Panc1 (cell line): ENCODE data around the gene INO80D. TPM values are rescaled to one million over a fixed set of nuclear protein-coding genes. Genes with fewer than 3 reads are reported as not detected.
"Not testable (repeated sequence)": the region's sequence is repeated elsewhere in the genome, so short reads cannot be mapped to it uniquely, and the experiment has no call there.

Experiments
- ATAC-seq: fragments of 200-7000 bp; cut with Tn5 transposase; 2 replicates; pipeline ENCODE4 v1.9.1; 2020; ENCODE audit warnings: mild to moderate bottlenecking, moderate library complexity
- BruUV-seq: library from RNA; stranded (reverse); fragments of 400-500 nt; replicated peaks from 2 replicates; lab custom pipeline; 2021; lab: Mats Ljungman, UMichigan
- CTCF ChIA-PET: fragments of 300-600 bp; sonication (Branson Sonifier 250); formaldehyde crosslinking; loops from one replicate; lab custom pipeline; 2022; ENCODE audit warnings: antibody characterized with exemption; lab: Charles Lee
- POLR2A ChIA-PET: fragments of 300-600 bp; sonication (Branson Sonifier 250); formaldehyde crosslinking; loops from one replicate; lab custom pipeline; 2022; ENCODE audit warnings: antibody characterized with exemption; lab: Charles Lee
- DNase-seq: peaks from one replicate; pipeline ENCODE4 v3.0.0-alpha.2; 2010; ENCODE audit warnings: low read depth, low spot score
- H3K27ac ChIP-seq: 2 replicates; pipeline ENCODE4 v1.5.1; 2011; ENCODE audit warnings: mild to moderate bottlenecking, low read length, inconsistent platforms
- H3K27me3 ChIP-seq: fragments of 200-500 bp; sonication (Bioruptor generic); 2 replicates; pipeline ENCODE4 v1.6.0; 2014; ENCODE audit warnings: low read length, inconsistent platforms; ENCODE audit not compliant: control insufficient read depth, insufficient read depth
- H3K36me3 ChIP-seq: fragments of 200-500 bp; sonication (Bioruptor generic); 2 replicates; pipeline ENCODE4 v1.5.1; 2014; ENCODE audit warnings: inconsistent platforms, mild to moderate bottlenecking, low read length, moderate library complexity; ENCODE audit not compliant: control insufficient read depth, insufficient read depth
- H3K4me1 ChIP-seq: 2 replicates; pipeline ENCODE4 v1.5.1; 2011; ENCODE audit warnings: inconsistent platforms, mild to moderate bottlenecking, low read length, moderate library complexity; ENCODE audit not compliant: control insufficient read depth, insufficient read depth
- H3K4me3 ChIP-seq, 2 experiments: 2 replicates each; pipeline ENCODE4 v1.5.1; 2011 to 2012; ENCODE audit warnings: low read depth in 2 of 2, low read length in 2 of 2, mild to moderate bottlenecking in 2 of 2, inconsistent platforms in 1 of 2, moderate library complexity in 1 of 2
- H3K9me3 ChIP-seq: fragments of 200-500 bp; sonication (Bioruptor generic); 2 replicates; pipeline ENCODE4 v1.5.1; 2014; ENCODE audit warnings: low read depth, mild to moderate bottlenecking, inconsistent platforms, low read length, moderate library complexity; ENCODE audit not compliant: control insufficient read depth, insufficient read depth
- CTCF ChIP-seq: fragments of 450-650 bp; IDR thresholded peaks from 2 replicates; pipeline ENCODE4 v1.5.1; 2017; ENCODE audit warnings: mild to moderate bottlenecking
- POLR2AphosphoS5 ChIP-seq: IDR thresholded peaks from 2 replicates; pipeline ENCODE4 v1.6.1; 2012; ENCODE audit warnings: mild to moderate bottlenecking, low read depth, low read length, moderate library complexity
- REST ChIP-seq, 2 experiments: IDR thresholded peaks; 2 replicates each; pipeline ENCODE4 v1.6.1; 2011 to 2012; ENCODE audit warnings: low read depth in 2 of 2, control low read depth in 1 of 2, low read length in 1 of 2, mild to moderate bottlenecking in 1 of 2, moderate library complexity in 1 of 2; ENCODE audit not compliant: insufficient read depth in 1 of 2
- SIN3A ChIP-seq: IDR thresholded peaks from 2 replicates; pipeline ENCODE4 v1.6.1; 2012; ENCODE audit warnings: low read depth, mild to moderate bottlenecking, low read length, moderate library complexity, borderline replicate concordance; ENCODE audit not compliant: insufficient read depth
- TCF7L2 ChIP-seq: IDR thresholded peaks from 2 replicates; pipeline ENCODE4 v1.6.1; 2011; ENCODE audit warnings: mild to moderate bottlenecking, low read depth, low read length, inconsistent platforms
- in situ Hi-C: cut with HindIII; loops from 2 replicates; pipeline ENCODE4 v1.10.0; 2016; ENCODE audit warnings: low sequenced_read_pairs, low pct_unique_long_range_greater_than_20kb
- intact Hi-C: fragments of 100-400 bp; cut with micrococcal nuclease; formaldehyde crosslinking; loops from one replicate; pipeline ENCODE4 v1.10.0; 2022; ENCODE audit not compliant: unreplicated experiment
- total RNA-seq: library from RNA; stranded (reverse); gene quantifications from one replicate; pipeline ENCODE4 v1.2.1, GENCODE V29; 2021; ENCODE audit not compliant: unreplicated experiment

The INO80D gene
- total RNA-seq, 1 experiment from 2014 or later = 17.9 TPM

GRCh38 chr2:205978728-205979127 is 107.2 kb downstream of the INO80D start:
- H3K36me3 ChIP-seq, H3K4me1 ChIP-seq, BruUV-seq, in situ Hi-C loops, intact Hi-C loops, H3K27ac ChIP-seq, POLR2A ChIA-PET, H3K9me3 ChIP-seq, H3K4me3 ChIP-seq, H3K27me3 ChIP-seq, DNase-seq, ATAC-seq, CTCF ChIA-PET: not testable (repeated sequence)

- in situ Hi-C loops, H3K27ac ChIP-seq, POLR2A ChIA-PET: not testable (repeated sequence)
Observed at GRCh38 chr2:205977699-205978098, 108.3 kb downstream of the INO80D start.

GRCh38 chr2:205976934-205977659 is 108.9 kb downstream of the INO80D start:
- H3K9me3 ChIP-seq, CTCF ChIA-PET, ATAC-seq, H3K4me3 ChIP-seq, H3K4me1 ChIP-seq, H3K27me3 ChIP-seq, POLR2A ChIA-PET, H3K27ac ChIP-seq, H3K36me3 ChIP-seq, BruUV-seq, in situ Hi-C loops, DNase-seq, intact Hi-C loops: not testable (repeated sequence)

More at GRCh38 chr2:205977699-205978098, 108.3 kb downstream of the INO80D start:
- BruUV-seq, H3K36me3 ChIP-seq, intact Hi-C loops, ATAC-seq, H3K4me3 ChIP-seq, H3K27me3 ChIP-seq, DNase-seq, CTCF ChIA-PET, H3K9me3 ChIP-seq, H3K4me1 ChIP-seq: not testable (repeated sequence)

GRCh38 chr2:205976120-205976814 is 109.7 kb downstream of the INO80D start:
- TF ChIP-seq POLR2AphosphoS5 = no peak
- no peak for TF ChIP-seq TCF7L2
- no peak for TF ChIP-seq SIN3A
- no peak for TF ChIP-seq CTCF
- TF ChIP-seq REST (IDR thresholded peaks at IDR 0.05; ENCODE audit: insufficient read depth in 1 of 2, low read depth in 2 of 2, low read length in 1 of 2) = no peak
- Histone ChIP-seq H3K4me3 (no peak overlapping the region), H3K4me1 (peaks cover 5% of the 10 kb centered on the region; the same call in 1 of the 2 replicates), H3K9me3 (no peaks in the 10 kb centered on the region), H3K27me3 (peaks cover 2% of the 10 kb centered on the region; the same call in 1 of the 2 replicates), H3K36me3 (no peaks in the 10 kb centered on the region), H3K27ac (no peak overlapping the region)
- DNase-seq (no peak), ATAC-seq (no peak)
- in situ Hi-C loops = no loop called here
- no TSS peak for BruUV-seq
- ChIA-PET POLR2A (no interaction called here), CTCF (no interaction called here)
- intact Hi-C loops = no loop called here
